GM23338 (cell line): Measurements from ENCODE around the gene PDGFC. TPM values are rescaled to one million over a fixed set of nuclear protein-coding genes. Genes with fewer than 3 reads are reported as not detected.

Experiments
- ATAC-seq: fragments of 200-7000 bp; cut with Tn5 transposase; 3 replicates; pipeline ENCODE4 v1.9.1; 2020
- DNase-seq: peaks from one replicate; pipeline ENCODE4 v3.0.0-alpha.2; 2015; ENCODE audit warnings: low spot score
- H2AFZ ChIP-seq: fragments of 200-600 bp; sonication (generic); 2 replicates; pipeline ENCODE4 v1.8.0; 2016; ENCODE audit warnings: antibody characterized with exemption, mild to moderate bottlenecking, moderate library complexity
- H3F3A ChIP-seq: fragments of 200-600 bp; sonication (generic); replicated peaks from 2 replicates; pipeline ENCODE4 v1.8.0; 2017; ENCODE audit warnings: antibody characterized with exemption, mixed run types, low read depth
- H3K27ac ChIP-seq: fragments of 200-600 bp; sonication (generic); 2 replicates; pipeline ENCODE4 v1.6.1; 2016; ENCODE audit warnings: low read depth
- H3K27me3 ChIP-seq: fragments of 200-600 bp; sonication (generic); 2 replicates; pipeline ENCODE4 v1.8.0; 2016; ENCODE audit warnings: mild to moderate bottlenecking, mixed run types, moderate library complexity; ENCODE audit not compliant: insufficient read depth
- H3K36me3 ChIP-seq: fragments of 200-600 bp; sonication (generic); 2 replicates; pipeline ENCODE4 v1.8.0; 2016; ENCODE audit warnings: mild to moderate bottlenecking; ENCODE audit not compliant: insufficient read depth
- H3K4me1 ChIP-seq: fragments of 200-600 bp; sonication (generic); 2 replicates; pipeline ENCODE4 v1.8.0; 2016; ENCODE audit warnings: mild to moderate bottlenecking, moderate library complexity; ENCODE audit not compliant: insufficient read depth
- H3K4me2 ChIP-seq: fragments of 200-600 bp; sonication (generic); 2 replicates; pipeline ENCODE4 v1.7.1; 2017; ENCODE audit warnings: mixed run types
- H3K4me3 ChIP-seq: fragments of 200-600 bp; sonication (generic); 2 replicates; pipeline ENCODE4 v1.6.1; 2016; ENCODE audit warnings: mixed run types
- H3K79me2 ChIP-seq: fragments of 200-600 bp; sonication (generic); replicated peaks from 2 replicates; pipeline ENCODE4 v1.8.0; 2017; ENCODE audit warnings: mild to moderate bottlenecking; ENCODE audit not compliant: insufficient read depth
- H3K9me2 ChIP-seq: fragments of 200-600 bp; sonication (generic); 2 replicates; pipeline ENCODE4 v1.8.0; 2017; ENCODE audit not compliant: insufficient read depth
- H4K20me1 ChIP-seq: fragments of 200-600 bp; sonication (generic); replicated peaks from 2 replicates; pipeline ENCODE4 v1.8.0; 2017; ENCODE audit warnings: mild to moderate bottlenecking; ENCODE audit not compliant: insufficient read depth
- H3K27ac Mint-ChIP-seq: 2 replicates; pipeline ENCODE4 v1.8.0; 2020; ENCODE audit warnings: inconsistent platforms, mild to moderate bottlenecking, moderate library complexity, mixed read lengths
- H3K27me3 Mint-ChIP-seq: 3 replicates; pipeline ENCODE4 v1.8.0; 2022; ENCODE audit warnings: low read depth, mild to moderate bottlenecking, moderate library complexity, mixed read lengths, inconsistent platforms; ENCODE audit not compliant: insufficient read depth, poor library complexity
- H3K36me3 Mint-ChIP-seq: 3 replicates; pipeline ENCODE4 v1.8.0; 2021; ENCODE audit warnings: low read depth, mild to moderate bottlenecking, inconsistent platforms, moderate library complexity, mixed read lengths
- H3K4me1 Mint-ChIP-seq: 3 replicates; pipeline ENCODE4 v1.8.0; 2020; ENCODE audit warnings: mild to moderate bottlenecking, inconsistent platforms, mixed read lengths
- H3K4me3 Mint-ChIP-seq: 3 replicates; pipeline ENCODE4 v1.8.0; 2021; ENCODE audit warnings: moderate library complexity, mild to moderate bottlenecking, inconsistent platforms, mixed read lengths
- H3K9me3 Mint-ChIP-seq: 3 replicates; pipeline ENCODE4 v1.8.0; 2020; ENCODE audit warnings: moderate library complexity, mild to moderate bottlenecking, inconsistent platforms, mixed read lengths
- CREB1 ChIP-seq: fragments of 250-450 bp; sonication (Bioruptor Pico); IDR thresholded peaks from 2 replicates; pipeline ENCODE4 v1.5.0; 2020; ENCODE audit warnings: low read depth, mild to moderate bottlenecking, moderate library complexity
- CTCF ChIP-seq, 2 experiments: fragments of 200-600 bp in 1 of 2; sonication (generic) in 1 of 2; conservative IDR thresholded peaks; 2 replicates each; pipeline versions ENCODE4 v1.5.1 to v1.6.1; 2016 to 2017; ENCODE audit warnings: antibody characterized with exemption in 2 of 2, low read depth in 2 of 2, mild to moderate bottlenecking in 2 of 2, moderate library complexity in 1 of 2
- ETS1 ChIP-seq: IDR thresholded peaks from 2 replicates; pipeline ENCODE4 v1.6.1; 2016; ENCODE audit warnings: antibody characterized with exemption
- EZH2 ChIP-seq: fragments of 200-600 bp; sonication (generic); IDR thresholded peaks from one replicate; pipeline ENCODE4 v1.8.0; 2017; ENCODE audit warnings: antibody characterized with exemption, mild to moderate bottlenecking, low read depth; ENCODE audit not compliant: unreplicated experiment
- EZH2phosphoT487 ChIP-seq: fragments of 200-600 bp; sonication (generic); IDR thresholded peaks from one replicate; pipeline ENCODE4 v1.8.1; 2018; ENCODE audit warnings: antibody characterized with exemption; ENCODE audit not compliant: unreplicated experiment
- JUNB ChIP-seq: IDR thresholded peaks from one replicate; pipeline ENCODE4 v1.6.1; 2016; ENCODE audit warnings: antibody characterized with exemption; ENCODE audit not compliant: unreplicated experiment
- NANOG ChIP-seq: IDR thresholded peaks from 2 replicates; pipeline ENCODE4 v1.6.1; 2016; ENCODE audit warnings: antibody characterized with exemption, borderline replicate concordance
- POLR2AphosphoS5 ChIP-seq: IDR thresholded peaks from 2 replicates; pipeline ENCODE4 v1.6.1; 2016; ENCODE audit warnings: antibody characterized with exemption, low read depth
- ZNF114 ChIP-seq: fragments of 250-450 bp; sonication (Bioruptor Pico); IDR thresholded peaks from 2 replicates; pipeline ENCODE4 v1.5.0; 2020; ENCODE audit warnings: mild to moderate bottlenecking, moderate library complexity
- ZNF331 ChIP-seq: fragments of 250-450 bp; sonication (Bioruptor Pico); IDR thresholded peaks from 2 replicates; pipeline ENCODE4 v1.5.0; 2020; ENCODE audit warnings: low read depth, mild to moderate bottlenecking, moderate library complexity
- polyA plus RNA-seq: library from polyadenylated mRNA; unstranded; fragments of >200 nt; fragmentation: Nextera tagmentation; extraction: Ambion mirVana; gene quantifications from 2 replicates; pipeline ENCODE4 v1.2.1, GENCODE V29; 2016
- total RNA-seq: library from RNA; depleted of rRNA; stranded (reverse); fragments of >200 nt; shearing (Covaris generic); gene quantifications from 2 replicates; pipeline ENCODE4 v1.2.3, GENCODE V29; 2014
- TF ChIP-seq, protein P1 (sequence below): fragments of 250-450 bp; sonication (Bioruptor Pico); IDR thresholded peaks from 2 replicates; pipeline ENCODE4 v1.5.0; 2020; ENCODE audit warnings: mild to moderate bottlenecking, moderate library complexity
- TF ChIP-seq, protein P2 (sequence below): IDR thresholded peaks from one replicate; pipeline ENCODE4 v1.6.1; 2018; ENCODE audit warnings: antibody characterized with exemption; ENCODE audit not compliant: unreplicated experiment

PDGFC gene
- total and polyA plus RNA-seq, 2 experiments from 2014 or later: 1.3 to 3.4 TPM

DNA sequence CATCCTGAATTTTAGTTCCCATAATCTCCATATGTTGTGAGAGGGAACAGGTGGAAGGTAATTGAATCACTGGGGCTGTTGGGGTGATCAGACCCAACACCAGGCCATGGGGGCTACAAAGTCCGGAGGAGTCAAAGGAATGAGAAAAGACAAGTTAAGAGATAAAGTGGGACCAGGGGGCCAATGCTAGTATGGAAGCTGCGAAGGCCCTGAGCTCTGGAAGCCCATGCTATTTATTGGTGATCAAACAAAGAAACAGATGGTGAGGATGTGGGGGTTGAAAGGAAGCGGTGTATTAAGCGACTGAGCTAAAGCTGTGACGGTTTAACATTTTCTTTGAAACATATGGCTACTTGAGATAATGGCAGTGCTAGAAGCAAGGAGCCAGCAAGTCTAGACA, 132.8 kb downstream of the PDGFC start (continued):
- TF ChIP-seq CREB1 (CRISPR knock-in tag) (no peak), POLR2AphosphoS5 (no peak), EZH2 (no peak)

DNA sequence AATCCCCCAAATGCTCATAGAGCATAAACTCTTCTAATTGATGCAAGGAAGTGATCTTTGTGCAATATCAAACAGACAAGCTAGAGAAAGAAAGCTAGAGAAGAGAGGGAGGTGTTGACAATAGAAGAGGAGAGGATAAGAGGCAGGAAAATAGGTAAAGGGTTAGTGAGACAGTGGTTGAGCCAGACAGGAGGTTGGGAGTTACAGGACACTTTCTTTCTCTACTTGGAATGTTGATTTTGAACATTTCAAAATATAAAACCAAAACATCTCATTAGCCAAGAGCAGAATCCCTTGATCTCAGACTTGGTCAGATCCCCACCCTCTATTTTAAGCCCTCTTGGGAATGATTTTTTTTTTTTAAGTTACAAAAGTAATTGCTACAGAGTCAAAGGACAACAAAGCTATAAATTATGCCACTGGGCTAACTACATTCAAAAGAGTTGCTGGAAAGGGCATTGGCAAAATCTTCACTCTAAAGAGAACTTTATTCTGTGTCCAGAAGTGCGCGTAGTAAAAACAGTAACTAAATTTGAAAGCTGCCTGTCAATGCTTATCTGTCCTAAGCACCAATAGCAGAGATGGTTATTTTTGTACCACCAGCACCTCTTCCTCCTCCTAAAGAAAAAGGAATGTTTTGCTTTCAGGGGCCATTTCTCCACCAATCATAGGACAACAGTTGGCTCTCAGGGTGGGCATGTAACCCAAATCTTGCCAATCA, 133.8 kb downstream of the PDGFC start:
- Histone ChIP-seq H3K27me3 (no peaks in the 10 kb centered on the region), H2AFZ (no peak overlapping the region), H4K20me1 (no peaks in the 10 kb centered on the region), H3K9me2 (no peaks in the 10 kb centered on the region; the same call in 1 of the 2 replicates), H3K79me2 (no peaks in the 10 kb centered on the region), H3K27ac (no peak overlapping the region), H3K4me3 (no peak overlapping the region), H3K4me2 (no peak overlapping the region), H3K4me1 (no peaks in the 10 kb centered on the region), H3K36me3 (peaks cover 10% of the 10 kb centered on the region), H3F3A (no peaks in the 10 kb centered on the region)
- H3K27me3 Mint-ChIP-seq: no peaks in the 10 kb centered on the region
- peaks cover 40% of the 10 kb centered on the region for H3K36me3 Mint-ChIP-seq
- H3K4me1 Mint-ChIP-seq: no peaks in the 10 kb centered on the region; the same call in 2 of the 3 replicates
- no peak overlapping the region for H3K27ac Mint-ChIP-seq
- no peak overlapping the region for H3K4me3 Mint-ChIP-seq
- ATAC-seq: no peak
- peaks cover 46% of the 10 kb centered on the region for H3K9me3 Mint-ChIP-seq
- no peak for DNase-seq
- TF ChIP-seq ZNF114 (CRISPR knock-in tag) (no peak), CTCF (conservative IDR thresholded peaks at IDR 0.05; ENCODE audit: low read depth in 2 of 2) (no peak), POLR2AphosphoS5 (no peak), NANOG (no peak), CREB1 (CRISPR knock-in tag) (no peak), JUNB (no peak), ZNF331 (CRISPR knock-in tag) (no peak), ETS1 (no peak), EZH2phosphoT487 (no peak), EZH2 (no peak)
- TF ChIP-seq, protein P1, sequence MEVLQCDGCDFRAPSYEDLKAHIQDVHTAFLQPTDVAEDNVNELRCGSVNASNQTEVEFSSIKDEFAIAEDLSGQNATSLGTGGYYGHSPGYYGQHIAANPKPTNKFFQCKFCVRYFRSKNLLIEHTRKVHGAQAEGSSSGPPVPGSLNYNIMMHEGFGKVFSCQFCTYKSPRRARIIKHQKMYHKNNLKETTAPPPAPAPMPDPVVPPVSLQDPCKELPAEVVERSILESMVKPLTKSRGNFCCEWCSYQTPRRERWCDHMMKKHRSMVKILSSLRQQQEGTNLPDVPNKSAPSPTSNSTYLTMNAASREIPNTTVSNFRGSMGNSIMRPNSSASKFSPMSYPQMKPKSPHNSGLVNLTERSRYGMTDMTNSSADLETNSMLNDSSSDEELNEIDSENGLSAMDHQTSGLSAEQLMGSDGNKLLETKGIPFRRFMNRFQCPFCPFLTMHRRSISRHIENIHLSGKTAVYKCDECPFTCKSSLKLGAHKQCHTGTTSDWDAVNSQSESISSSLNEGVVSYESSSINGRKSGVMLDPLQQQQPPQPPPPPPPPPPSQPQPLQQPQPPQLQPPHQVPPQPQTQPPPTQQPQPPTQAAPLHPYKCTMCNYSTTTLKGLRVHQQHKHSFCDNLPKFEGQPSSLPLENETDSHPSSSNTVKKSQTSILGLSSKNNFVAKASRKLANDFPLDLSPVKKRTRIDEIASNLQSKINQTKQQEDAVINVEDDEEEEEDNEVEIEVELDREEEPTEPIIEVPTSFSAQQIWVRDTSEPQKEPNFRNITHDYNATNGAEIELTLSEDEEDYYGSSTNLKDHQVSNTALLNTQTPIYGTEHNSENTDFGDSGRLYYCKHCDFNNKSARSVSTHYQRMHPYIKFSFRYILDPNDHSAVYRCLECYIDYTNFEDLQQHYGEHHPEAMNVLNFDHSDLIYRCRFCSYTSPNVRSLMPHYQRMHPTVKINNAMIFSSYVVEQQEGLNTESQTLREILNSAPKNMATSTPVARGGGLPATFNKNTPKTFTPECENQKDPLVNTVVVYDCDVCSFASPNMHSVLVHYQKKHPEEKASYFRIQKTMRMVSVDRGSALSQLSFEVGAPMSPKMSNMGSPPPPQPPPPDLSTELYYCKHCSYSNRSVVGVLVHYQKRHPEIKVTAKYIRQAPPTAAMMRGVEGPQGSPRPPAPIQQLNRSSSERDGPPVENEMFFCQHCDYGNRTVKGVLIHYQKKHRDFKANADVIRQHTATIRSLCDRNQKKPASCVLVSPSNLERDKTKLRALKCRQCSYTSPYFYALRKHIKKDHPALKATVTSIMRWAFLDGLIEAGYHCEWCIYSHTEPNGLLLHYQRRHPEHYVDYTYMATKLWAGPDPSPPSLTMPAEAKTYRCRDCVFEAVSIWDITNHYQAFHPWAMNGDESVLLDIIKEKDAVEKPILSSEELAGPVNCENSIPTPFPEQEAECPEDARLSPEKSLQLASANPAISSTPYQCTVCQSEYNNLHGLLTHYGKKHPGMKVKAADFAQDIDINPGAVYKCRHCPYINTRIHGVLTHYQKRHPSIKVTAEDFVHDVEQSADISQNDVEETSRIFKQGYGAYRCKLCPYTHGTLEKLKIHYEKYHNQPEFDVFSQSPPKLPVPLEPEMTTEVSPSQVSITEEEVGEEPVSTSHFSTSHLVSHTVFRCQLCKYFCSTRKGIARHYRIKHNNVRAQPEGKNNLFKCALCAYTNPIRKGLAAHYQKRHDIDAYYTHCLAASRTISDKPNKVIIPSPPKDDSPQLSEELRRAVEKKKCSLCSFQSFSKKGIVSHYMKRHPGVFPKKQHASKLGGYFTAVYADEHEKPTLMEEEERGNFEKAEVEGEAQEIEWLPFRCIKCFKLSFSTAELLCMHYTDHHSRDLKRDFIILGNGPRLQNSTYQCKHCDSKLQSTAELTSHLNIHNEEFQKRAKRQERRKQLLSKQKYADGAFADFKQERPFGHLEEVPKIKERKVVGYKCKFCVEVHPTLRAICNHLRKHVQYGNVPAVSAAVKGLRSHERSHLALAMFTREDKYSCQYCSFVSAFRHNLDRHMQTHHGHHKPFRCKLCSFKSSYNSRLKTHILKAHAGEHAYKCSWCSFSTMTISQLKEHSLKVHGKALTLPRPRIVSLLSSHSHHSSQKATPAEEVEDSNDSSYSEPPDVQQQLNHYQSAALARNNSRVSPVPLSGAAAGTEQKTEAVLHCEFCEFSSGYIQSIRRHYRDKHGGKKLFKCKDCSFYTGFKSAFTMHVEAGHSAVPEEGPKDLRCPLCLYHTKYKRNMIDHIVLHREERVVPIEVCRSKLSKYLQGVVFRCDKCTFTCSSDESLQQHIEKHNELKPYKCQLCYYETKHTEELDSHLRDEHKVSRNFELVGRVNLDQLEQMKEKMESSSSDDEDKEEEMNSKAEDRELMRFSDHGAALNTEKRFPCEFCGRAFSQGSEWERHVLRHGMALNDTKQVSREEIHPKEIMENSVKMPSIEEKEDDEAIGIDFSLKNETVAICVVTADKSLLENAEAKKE (CRISPR knock-in tag): no peak
- TF ChIP-seq, protein P2, sequence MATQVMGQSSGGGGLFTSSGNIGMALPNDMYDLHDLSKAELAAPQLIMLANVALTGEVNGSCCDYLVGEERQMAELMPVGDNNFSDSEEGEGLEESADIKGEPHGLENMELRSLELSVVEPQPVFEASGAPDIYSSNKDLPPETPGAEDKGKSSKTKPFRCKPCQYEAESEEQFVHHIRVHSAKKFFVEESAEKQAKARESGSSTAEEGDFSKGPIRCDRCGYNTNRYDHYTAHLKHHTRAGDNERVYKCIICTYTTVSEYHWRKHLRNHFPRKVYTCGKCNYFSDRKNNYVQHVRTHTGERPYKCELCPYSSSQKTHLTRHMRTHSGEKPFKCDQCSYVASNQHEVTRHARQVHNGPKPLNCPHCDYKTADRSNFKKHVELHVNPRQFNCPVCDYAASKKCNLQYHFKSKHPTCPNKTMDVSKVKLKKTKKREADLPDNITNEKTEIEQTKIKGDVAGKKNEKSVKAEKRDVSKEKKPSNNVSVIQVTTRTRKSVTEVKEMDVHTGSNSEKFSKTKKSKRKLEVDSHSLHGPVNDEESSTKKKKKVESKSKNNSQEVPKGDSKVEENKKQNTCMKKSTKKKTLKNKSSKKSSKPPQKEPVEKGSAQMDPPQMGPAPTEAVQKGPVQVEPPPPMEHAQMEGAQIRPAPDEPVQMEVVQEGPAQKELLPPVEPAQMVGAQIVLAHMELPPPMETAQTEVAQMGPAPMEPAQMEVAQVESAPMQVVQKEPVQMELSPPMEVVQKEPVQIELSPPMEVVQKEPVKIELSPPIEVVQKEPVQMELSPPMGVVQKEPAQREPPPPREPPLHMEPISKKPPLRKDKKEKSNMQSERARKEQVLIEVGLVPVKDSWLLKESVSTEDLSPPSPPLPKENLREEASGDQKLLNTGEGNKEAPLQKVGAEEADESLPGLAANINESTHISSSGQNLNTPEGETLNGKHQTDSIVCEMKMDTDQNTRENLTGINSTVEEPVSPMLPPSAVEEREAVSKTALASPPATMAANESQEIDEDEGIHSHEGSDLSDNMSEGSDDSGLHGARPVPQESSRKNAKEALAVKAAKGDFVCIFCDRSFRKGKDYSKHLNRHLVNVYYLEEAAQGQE: no peak
